ENCODE data around the gene CELF1.

The CELF1 gene

DNA sequence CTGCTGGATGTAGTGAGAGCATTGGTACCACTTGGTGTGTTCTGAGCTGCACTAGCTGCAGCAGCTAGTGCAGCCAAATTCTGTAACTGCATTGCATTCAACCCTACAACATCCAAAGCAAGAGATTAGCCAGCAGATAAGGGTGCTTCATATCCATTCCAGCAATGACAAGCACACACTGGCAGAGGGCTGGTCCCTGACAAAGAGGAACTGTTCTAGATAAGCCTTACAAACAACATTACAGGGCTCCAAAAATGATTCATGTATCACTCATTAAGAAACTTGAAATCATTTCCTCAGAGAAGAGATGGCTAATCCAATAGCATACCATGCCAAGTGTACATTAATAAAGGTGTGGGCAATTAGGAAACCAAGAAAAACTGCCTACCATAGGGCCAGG, 75.6 kb downstream of the CELF1 start:
- in situ Hi-C loops (cut with HindIII; ENCODE audit: low sequenced_read_pairs): no loop called here
- TF ChIP-seq, protein P1, sequence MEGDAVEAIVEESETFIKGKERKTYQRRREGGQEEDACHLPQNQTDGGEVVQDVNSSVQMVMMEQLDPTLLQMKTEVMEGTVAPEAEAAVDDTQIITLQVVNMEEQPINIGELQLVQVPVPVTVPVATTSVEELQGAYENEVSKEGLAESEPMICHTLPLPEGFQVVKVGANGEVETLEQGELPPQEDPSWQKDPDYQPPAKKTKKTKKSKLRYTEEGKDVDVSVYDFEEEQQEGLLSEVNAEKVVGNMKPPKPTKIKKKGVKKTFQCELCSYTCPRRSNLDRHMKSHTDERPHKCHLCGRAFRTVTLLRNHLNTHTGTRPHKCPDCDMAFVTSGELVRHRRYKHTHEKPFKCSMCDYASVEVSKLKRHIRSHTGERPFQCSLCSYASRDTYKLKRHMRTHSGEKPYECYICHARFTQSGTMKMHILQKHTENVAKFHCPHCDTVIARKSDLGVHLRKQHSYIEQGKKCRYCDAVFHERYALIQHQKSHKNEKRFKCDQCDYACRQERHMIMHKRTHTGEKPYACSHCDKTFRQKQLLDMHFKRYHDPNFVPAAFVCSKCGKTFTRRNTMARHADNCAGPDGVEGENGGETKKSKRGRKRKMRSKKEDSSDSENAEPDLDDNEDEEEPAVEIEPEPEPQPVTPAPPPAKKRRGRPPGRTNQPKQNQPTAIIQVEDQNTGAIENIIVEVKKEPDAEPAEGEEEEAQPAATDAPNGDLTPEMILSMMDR (IDR thresholded peaks at IDR 0.05; ENCODE audit: low read depth, low read length, missing control alignments): no peak
- no peak for DNase-seq (ENCODE audit: low read depth)
- no peak overlapping the region for H3K4me3 ChIP-seq (ENCODE audit: low read depth, low read length)

DNA sequence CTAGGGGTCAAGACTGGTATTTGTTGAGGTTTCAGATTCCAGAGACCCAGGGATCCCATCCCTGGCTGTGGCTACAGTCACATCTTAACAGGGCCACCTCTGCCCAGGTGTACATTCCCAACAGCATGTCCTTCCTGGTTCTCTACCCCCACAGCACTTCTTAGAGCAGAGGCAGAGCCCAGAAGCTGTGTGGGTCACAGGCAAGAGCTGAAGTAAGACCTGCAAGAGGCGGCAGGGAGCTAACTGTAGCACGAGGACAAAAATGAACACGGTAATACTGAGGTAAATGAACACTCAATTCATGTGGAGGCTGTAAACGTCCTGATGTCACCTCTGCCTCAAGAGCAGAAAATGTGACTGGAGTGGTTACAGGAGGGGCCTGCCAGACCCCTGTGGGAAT, 82.3 kb downstream of the CELF1 start:
- H3K4me3 ChIP-seq (ENCODE audit: low read depth, low read length): no peak overlapping the region
- TF ChIP-seq, protein P1 (IDR thresholded peaks at IDR 0.05; ENCODE audit: low read depth, low read length, missing control alignments): no peak
- DNase-seq (ENCODE audit: low read depth): no peak
- in situ Hi-C loops (cut with HindIII; ENCODE audit: low sequenced_read_pairs): no loop called here

DNA sequence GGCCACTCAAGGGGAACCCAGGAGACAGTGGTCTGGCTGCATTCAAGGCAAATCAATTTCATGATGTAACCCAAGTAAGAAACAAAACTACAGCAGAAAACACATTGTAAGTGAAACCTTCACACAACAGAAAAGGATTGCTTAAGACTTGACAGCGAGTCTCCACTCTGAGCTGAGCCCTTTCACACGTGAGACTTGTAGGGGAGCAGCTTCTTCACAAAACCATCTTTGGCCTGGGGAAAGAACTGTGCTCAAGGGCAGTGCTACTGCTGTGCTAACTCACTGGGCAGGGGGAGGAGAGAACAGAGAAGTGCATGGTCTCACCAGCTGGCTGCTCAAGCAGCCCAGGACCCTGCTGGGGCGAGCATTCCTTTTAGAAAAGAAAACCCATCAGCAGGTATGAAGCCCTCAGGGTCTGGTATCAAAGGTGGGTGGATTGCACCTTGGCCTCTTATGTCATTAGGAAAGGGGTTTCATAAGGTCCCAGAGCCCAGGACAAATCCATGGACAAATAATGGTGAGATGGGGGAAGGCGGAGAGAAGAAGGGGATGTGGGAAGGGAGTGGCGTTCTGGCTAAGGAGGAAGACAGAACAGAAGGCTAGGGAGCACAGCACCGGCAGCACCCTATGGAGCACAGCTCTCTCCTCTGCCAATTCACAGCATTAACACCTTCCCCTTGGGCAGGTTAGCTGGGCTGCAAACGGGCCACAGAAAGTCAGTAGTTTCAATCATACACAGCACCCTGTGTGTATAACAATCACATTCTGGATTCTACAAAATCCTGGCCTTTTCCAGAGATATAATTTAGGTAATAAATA, 83.4 kb downstream of the CELF1 start:
- in situ Hi-C loops (cut with HindIII; ENCODE audit: low sequenced_read_pairs): no loop called here
- no peak for DNase-seq (ENCODE audit: low read depth)
- TF ChIP-seq, protein P1 (IDR thresholded peaks at IDR 0.05; ENCODE audit: low read depth, low read length, missing control alignments): no peak
- no peak overlapping the region for H3K4me3 ChIP-seq (ENCODE audit: low read depth, low read length)

DNA sequence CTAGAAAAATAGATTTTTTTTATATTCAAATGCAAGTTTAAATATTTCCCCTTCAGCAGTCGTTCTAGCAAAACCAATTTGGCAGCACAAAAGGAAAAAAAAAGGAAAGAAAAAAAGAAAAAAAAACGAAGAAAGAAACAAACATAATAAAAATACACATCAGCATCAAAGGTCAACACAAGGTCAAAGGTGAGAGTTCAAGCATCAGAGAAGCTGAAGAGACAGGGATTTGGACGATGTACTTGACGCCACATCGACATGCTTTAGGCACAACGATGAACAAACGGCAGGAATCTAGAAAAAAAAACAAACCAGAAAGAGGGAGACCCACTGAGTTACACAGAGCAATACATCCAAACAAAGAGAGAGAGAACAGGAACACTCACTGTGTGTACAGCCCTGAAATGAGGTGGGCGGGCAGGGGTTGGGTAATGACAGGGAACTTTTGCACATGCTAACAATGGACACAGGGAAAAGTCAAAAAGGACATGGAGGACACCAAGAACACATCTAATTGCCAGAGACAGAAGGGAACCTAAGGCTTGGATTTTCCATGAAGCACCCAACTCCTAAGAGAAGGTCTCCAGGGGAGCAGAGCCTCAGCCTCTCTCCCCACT, 84.2 kb downstream of the CELF1 start:
- H3K4me3 ChIP-seq (ENCODE audit: low read depth, low read length): no peak overlapping the region
- DNase-seq (ENCODE audit: low read depth): no peak
- in situ Hi-C loops (cut with HindIII; ENCODE audit: low sequenced_read_pairs): no loop called here
- TF ChIP-seq, protein P1 (IDR thresholded peaks at IDR 0.05; ENCODE audit: low read depth, low read length, missing control alignments): no peak

DNA sequence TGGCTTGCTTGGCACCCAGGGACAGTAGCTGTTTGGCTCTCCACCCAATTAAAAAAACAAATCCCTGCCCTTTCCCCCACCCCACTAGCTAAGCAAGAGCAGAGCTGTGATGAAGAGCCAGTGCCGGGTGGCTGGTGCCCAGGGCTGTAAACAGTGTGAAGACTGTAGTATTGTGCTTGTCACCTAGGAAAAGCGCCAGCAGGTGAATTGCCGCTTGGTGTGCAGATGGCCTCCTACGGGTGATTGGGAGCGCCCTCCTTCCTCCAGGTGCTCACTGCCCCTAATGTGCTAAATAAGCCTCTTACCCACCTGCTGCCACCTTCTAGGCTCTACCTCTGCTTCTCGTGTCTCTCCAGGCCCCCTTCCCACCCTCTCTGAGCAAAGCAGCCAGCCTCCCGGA, 85.6 kb downstream of the CELF1 start:
- DNase-seq (ENCODE audit: low read depth): no peak
- in situ Hi-C loops (cut with HindIII; ENCODE audit: low sequenced_read_pairs): no loop called here
- H3K4me3 ChIP-seq (ENCODE audit: low read depth, low read length): no peak overlapping the region
- TF ChIP-seq, protein P1 (IDR thresholded peaks at IDR 0.05; ENCODE audit: low read depth, low read length, missing control alignments): no peak

DNA sequence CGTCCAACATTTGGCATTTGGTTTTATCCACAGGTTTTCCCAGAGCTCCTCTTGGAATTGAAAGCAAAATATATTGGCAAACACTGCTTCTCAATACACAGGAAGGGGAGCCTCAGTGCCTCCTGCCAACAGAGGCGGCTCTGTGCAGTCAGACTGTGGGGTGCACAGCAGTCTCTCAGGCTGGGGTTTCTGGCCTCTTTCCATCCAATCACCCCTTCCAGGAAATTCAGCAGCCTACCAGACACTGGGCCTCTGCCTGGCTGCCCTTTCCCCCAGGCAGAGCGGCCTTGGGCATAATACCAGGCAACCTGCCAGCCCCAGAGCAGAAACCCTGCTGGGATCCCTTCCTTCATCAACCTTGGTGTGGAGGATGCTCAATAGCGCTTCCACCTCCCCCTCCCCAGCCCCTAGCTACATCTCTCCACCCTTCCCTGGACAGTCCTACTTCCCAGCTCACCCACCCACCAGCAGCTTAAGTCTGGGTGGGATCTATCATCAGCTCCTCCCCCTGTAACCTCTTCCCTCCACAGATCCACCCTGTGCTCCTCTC, 86.2 kb downstream of the CELF1 start:
- H3K4me3 ChIP-seq (ENCODE audit: low read depth, low read length): no peak overlapping the region
- DNase-seq (ENCODE audit: low read depth): peak; percentile 67
- in situ Hi-C loops (cut with HindIII; ENCODE audit: low sequenced_read_pairs): no loop called here
- TF ChIP-seq, protein P1 (IDR thresholded peaks at IDR 0.05; ENCODE audit: low read depth, low read length, missing control alignments): no peak

All from astrocyte of the cerebellum (primary cell).